SK-N-DZ (cell line): ENCODE data around the gene WAPL.
A peak's percentile ranks its signal among the peaks of the same experiment; 100 is the strongest.
"Not testable (repeated sequence)": the region's sequence is repeated elsewhere in the genome, so short reads cannot be mapped to it uniquely, and the experiment has no call there.

Experiments used
- DNase-seq: peaks from one replicate; pipeline ENCODE4 v3.0.0-alpha.2; 2015; ENCODE audit warnings: low spot score

WAPL gene

GRCh38 chr10:86525713-86526112, 4.1 kb upstream of the WAPL start:
- DNase-seq: not testable (repeated sequence)

GRCh38 chr10:86524225-86524962, 2.8 kb upstream of the WAPL start:
- no peak for DNase-seq

- peak; percentile 29 for DNase-seq
Observed at GRCh38 chr10:86523348-86523747, 1.8 kb upstream of the WAPL start.

GRCh38 chr10:86522510-86522855, 891 bp upstream of the WAPL start:
- DNase-seq: no peak

GRCh38 chr10:86520871-86521677, 518 bp downstream of the WAPL start:
- peak; percentile 21 for DNase-seq

- DNase-seq: no peak
Observed at GRCh38 chr10:86518781-86519180, 2.8 kb downstream of the WAPL start.

GRCh38 chr10:86512137-86512536, 9.5 kb downstream of the WAPL start:
- DNase-seq: no peak

GRCh38 chr10:86511027-86511865, 10.3 kb downstream of the WAPL start:
- DNase-seq: no peak

GRCh38 chr10:86509145-86509544, 12.4 kb downstream of the WAPL start:
- no peak for DNase-seq

GRCh38 chr10:86508217-86508616, 13.4 kb downstream of the WAPL start:
- DNase-seq: no peak

- DNase-seq: no peak
Observed at GRCh38 chr10:86506499-86506898, 15.1 kb downstream of the WAPL start.

- DNase-seq: no peak
Observed at GRCh38 chr10:86506062-86506461, 15.5 kb downstream of the WAPL start.

- no peak for DNase-seq
Observed at GRCh38 chr10:86504510-86504909, 17.1 kb downstream of the WAPL start.

GRCh38 chr10:86500846-86501245, 20.7 kb downstream of the WAPL start:
- no peak for DNase-seq

GRCh38 chr10:86498598-86498997, 23.0 kb downstream of the WAPL start:
- DNase-seq: no peak

- DNase-seq: no peak
Observed at GRCh38 chr10:86497621-86498020, 24.0 kb downstream of the WAPL start.

GRCh38 chr10:86489960-86490612, 31.5 kb downstream of the WAPL start:
- no peak for DNase-seq

- DNase-seq: no peak
Observed at GRCh38 chr10:86489071-86489810, 32.4 kb downstream of the WAPL start.

- DNase-seq: no peak
Observed at GRCh38 chr10:86486856-86487255, 34.7 kb downstream of the WAPL start.

GRCh38 chr10:86483664-86484063, 37.9 kb downstream of the WAPL start:
- DNase-seq: no peak

GRCh38 chr10:86481761-86482160, 39.8 kb downstream of the WAPL start:
- DNase-seq: no peak
